Ovary (tissue), 3 donors: ENCODE results near the gene NFATC3.

Source experiments
- CTCF ChIP-seq, 3 donors: fragments of 450-650 bp in 2 of 3; fragments of 200-600 bp in 1 of 3; IDR thresholded peaks; one replicate each; pipeline versions ENCODE4 v1.5.1 to v1.8.0; 2016 to 2022; ENCODE audit warnings: antibody characterized with exemption in 3 of 3, mild to moderate bottlenecking in 1 of 3
- EP300 ChIP-seq: sonication (generic); formaldehyde crosslinking; IDR thresholded peaks from one replicate; pipeline ENCODE4 v1.6.1; 2017; ENCODE audit warnings: antibody characterized with exemption
- POLR2A ChIP-seq: fragments of 450-650 bp; IDR thresholded peaks from one replicate; pipeline ENCODE4 v1.6.1; 2017; ENCODE audit warnings: antibody characterized with exemption, mild to moderate bottlenecking, moderate library complexity
- donor health status: DM: no; HTN: no; CAD: no.

GRCh38 chr16:68083239-68083781 lies 1.9 kb upstream of the NFATC3 start:
- no peak for TF ChIP-seq CTCF (IDR thresholded peaks at IDR 0.05)
- TF ChIP-seq POLR2A = no peak
- no peak for TF ChIP-seq EP300
